ENCODE measurements around the gene OR4K14. TPM values are rescaled to one million over a fixed set of nuclear protein-coding genes. Genes with fewer than 3 reads are reported as not detected.
"Not testable (repeated sequence)": the region's sequence is repeated elsewhere in the genome, so short reads cannot be mapped to it uniquely, and the experiment has no call there.

OR4K14 gene
- total RNA-seq, 1 donor from 2014 or later = not detected

GRCh38 chr14:19975291-19975690 lies 43.8 kb downstream of the OR4K14 start, which contains the start of gene OR4K15:
TSS of gene OR4K15 (plus strand) at chr14:19975591. CDS start at chr14:19975591, 0 bp downstream.
- no peak within 1 kb of the TSS for H3K27ac ChIP-seq
- DNase-seq (ENCODE audit: low spot score in 2 of 2) = no peak
- no peak for TF ChIP-seq CTCF (IDR thresholded peaks at IDR 0.05)
- intact Hi-C loops (cut with DNase I) = no loop called here
- H3K27me3 ChIP-seq = no peaks in the 10 kb centered on the region
- no peaks in the 10 kb centered on the region for H3K36me3 ChIP-seq
- no peaks in the 10 kb centered on the region for H3K9me3 ChIP-seq
- no peaks in the 10 kb centered on the region for H3K4me1 ChIP-seq
- no peak within 1 kb of the TSS for H3K4me3 ChIP-seq

DNA sequence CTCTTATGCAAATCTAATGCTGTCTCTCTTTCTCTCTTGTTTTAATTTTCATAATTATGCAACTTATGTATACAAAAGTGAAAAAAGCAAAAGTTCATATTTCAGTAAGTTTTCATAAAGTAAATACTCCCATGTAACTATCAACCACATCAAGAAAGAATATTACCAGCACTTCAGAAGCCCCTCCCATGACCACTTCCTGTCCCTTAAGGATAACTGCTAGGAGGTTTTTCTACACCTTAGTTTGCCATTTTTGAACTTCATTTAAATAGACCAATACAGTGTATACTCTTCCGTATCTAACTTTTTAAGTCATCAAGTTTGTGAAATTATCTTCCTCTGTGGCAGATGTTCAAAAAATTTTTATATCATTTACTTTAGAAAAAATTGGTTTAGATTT lies 44.3 kb downstream of the OR4K14 start:
- H3K36me3 ChIP-seq = no peaks in the 10 kb centered on the region
- intact Hi-C loops (cut with DNase I) = no loop called here
- no peak overlapping the region for H3K27ac ChIP-seq
- H3K4me3 ChIP-seq = no peak overlapping the region
- no peaks in the 10 kb centered on the region for H3K4me1 ChIP-seq
- DNase-seq (ENCODE audit: low spot score in 2 of 2) = no peak
- H3K9me3 ChIP-seq = no peaks in the 10 kb centered on the region
- TF ChIP-seq CTCF (IDR thresholded peaks at IDR 0.05) = no peak
- no peaks in the 10 kb centered on the region for H3K27me3 ChIP-seq

- H3K27me3 ChIP-seq; H3K9me3 ChIP-seq; H3K27ac ChIP-seq; H3K36me3 ChIP-seq; DNase-seq (ENCODE audit: low spot score in 2 of 2); H3K4me3 ChIP-seq; intact Hi-C loops (cut with DNase I); H3K4me1 ChIP-seq: not testable (repeated sequence)
Observed at GRCh38 chr14:19969735-19970134, 49.4 kb downstream of the OR4K14 start.

Other genes with a start within 250 kb of the OR4K14 start
- not detected for gene OR4M1, start 245.8 kb downstream of the OR4K14 start, total RNA-seq
- not detected for gene OR4N2, start 215.5 kb downstream of the OR4K14 start, total RNA-seq
- gene OR4K2, start 144.2 kb downstream of the OR4K14 start, total RNA-seq = not detected
- not detected for gene OR4K5, start 98.7 kb downstream of the OR4K14 start, total RNA-seq
- gene OR4K1, start 88.4 kb downstream of the OR4K14 start, total RNA-seq = not detected
- gene OR4K15, start 43.7 kb downstream of the OR4K14 start, total RNA-seq = not detected
- not detected for gene OR4Q2, start 17.1 kb downstream of the OR4K14 start, total RNA-seq
- gene OR4K13, start 16.7 kb upstream of the OR4K14 start, total RNA-seq = not detected
- not detected for gene OR4L1, start 40.7 kb upstream of the OR4K14 start, total RNA-seq
- not detected for gene OR4K17, start 91.4 kb upstream of the OR4K14 start, total RNA-seq
- not detected for gene OR4N5, start 119.5 kb upstream of the OR4K14 start, total RNA-seq
- not detected for gene OR11G2, start 171.6 kb upstream of the OR4K14 start, total RNA-seq
- gene OR11H6, start 204.4 kb upstream of the OR4K14 start, total RNA-seq = not detected
- not detected for gene OR11H7, start 209.7 kb upstream of the OR4K14 start, total RNA-seq
- not detected for gene OR11H4, start 220.0 kb upstream of the OR4K14 start, total RNA-seq

Measured in ascending aorta (tissue), 2 donors.